HG02571 (cell line): ENCODE results near the gene NEDD9.
A peak's percentile ranks its signal among the peaks of the same experiment; 100 is the strongest.

Source experiments
- ATAC-seq: cut with Tn5 transposase; IDR thresholded peaks from one replicate; pipeline ENCODE4 v1.9.1; 2021; ENCODE audit warnings: mild to moderate bottlenecking, moderate library complexity; ENCODE audit not compliant: unreplicated experiment

Gene NEDD9

DNA sequence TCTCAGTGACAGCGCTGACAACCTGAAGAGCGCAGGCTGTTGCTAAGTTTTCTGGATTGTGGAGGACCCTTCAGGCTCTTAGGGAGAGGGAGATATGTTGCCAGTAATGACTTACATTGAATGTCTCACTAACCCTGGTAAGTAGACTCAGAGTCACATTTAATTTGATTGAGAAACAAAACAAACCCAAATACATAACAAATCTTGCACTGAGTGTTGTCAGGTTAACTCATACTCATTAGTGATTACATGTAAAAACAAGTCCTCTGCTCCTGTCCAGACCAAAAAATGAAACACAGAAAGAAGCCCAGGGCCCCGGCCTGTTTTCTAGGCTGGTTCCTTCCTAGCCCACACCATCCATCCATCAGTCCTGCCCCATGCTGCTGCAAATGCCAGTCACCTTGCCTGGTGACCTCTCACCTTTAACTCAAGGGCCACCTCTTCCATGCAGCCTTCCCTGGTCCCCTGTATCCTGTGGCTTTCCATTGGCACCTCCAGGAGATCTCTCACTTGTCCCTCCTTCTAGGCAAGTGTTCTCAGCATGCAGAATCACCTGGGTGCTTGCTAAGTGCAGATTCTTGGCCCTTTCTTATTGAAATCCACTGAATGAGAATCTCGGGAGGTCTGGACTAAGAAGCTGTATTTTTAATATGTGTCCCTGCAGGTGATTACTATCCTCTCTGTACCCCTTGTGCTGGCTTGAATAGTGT, 86.2 kb downstream of the NEDD9 start:
- no peak for ATAC-seq

- peak; percentile 63 for ATAC-seq
These were observed 88.0 kb downstream of the NEDD9 start for GRCh38 chr6:11144393-11144851.

GRCh38 chr6:11143394-11144371, 88.8 kb downstream of the NEDD9 start:
- no peak for ATAC-seq

GRCh38 chr6:11142296-11143027, 90.0 kb downstream of the NEDD9 start:
- ATAC-seq = no peak

GRCh38 chr6:11141295-11141694, 91.2 kb downstream of the NEDD9 start:
- ATAC-seq = no peak

GRCh38 chr6:11140056-11140455, 92.4 kb downstream of the NEDD9 start:
- no peak for ATAC-seq

- ATAC-seq = no peak
These were observed 93.2 kb downstream of the NEDD9 start for GRCh38 chr6:11139051-11139960.

DNA sequence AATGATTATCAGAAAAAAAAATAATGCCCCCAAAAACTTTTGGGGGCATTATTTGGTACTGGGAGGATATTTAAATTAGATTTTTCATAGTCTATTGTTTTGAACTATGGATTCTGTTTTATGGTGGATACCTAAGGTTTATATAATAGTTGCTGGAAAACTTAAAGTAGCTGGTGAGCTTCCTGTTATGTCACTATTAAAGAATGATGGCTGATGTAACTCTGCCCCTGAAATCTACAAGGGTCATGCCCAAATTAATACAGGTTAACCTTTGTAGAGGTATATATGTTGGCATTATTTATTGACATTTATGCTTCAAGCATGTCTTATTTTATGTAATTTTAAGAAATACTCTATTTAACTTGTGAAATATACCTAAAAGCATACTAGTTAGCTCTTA, 95.7 kb downstream of the NEDD9 start:
- ATAC-seq = no peak
